Aorta (tissue), 5 donors: Measurements from ENCODE around the gene FNDC8. TPM values are rescaled to one million over a fixed set of nuclear protein-coding genes. Genes with fewer than 3 reads are reported as not detected.

Experiments used
- ATAC-seq: fragments of 200-7000 bp; cut with Tn5 transposase; one replicate; pipeline ENCODE4 v1.9.1; 2022; ENCODE audit warnings: moderate library complexity; ENCODE audit not compliant: low FRiP score
- DNase-seq, 2 donors: peaks; one replicate each; pipeline ENCODE4 v3.0.0-alpha.2; 2020
- H3K27ac ChIP-seq, 2 donors: one replicate each; pipeline ENCODE4 v1.5.1; 2013; ENCODE audit warnings: low read length in 2 of 2, mild to moderate bottlenecking in 2 of 2, moderate library complexity in 2 of 2, control low read depth in 1 of 2, inconsistent platforms in 1 of 2, low read depth in 1 of 2
- H3K27me3 ChIP-seq, 2 donors: one replicate each; pipeline ENCODE4 v1.6.1; 2013; ENCODE audit warnings: control low read depth in 1 of 2, low read length in 1 of 2, mild to moderate bottlenecking in 1 of 2, moderate library complexity in 1 of 2; ENCODE audit not compliant: insufficient read depth in 2 of 2, control insufficient read depth in 1 of 2
- H3K36me3 ChIP-seq, 2 donors: one replicate each; pipeline ENCODE4 v1.6.1; 2013; ENCODE audit warnings: control low read depth in 1 of 2, low read length in 1 of 2, mild to moderate bottlenecking in 1 of 2; ENCODE audit not compliant: insufficient read depth in 2 of 2, control insufficient read depth in 1 of 2
- H3K4me1 ChIP-seq, 2 donors: one replicate each; pipeline ENCODE4 v1.6.1; 2013; ENCODE audit warnings: low read length in 2 of 2, control low read depth in 1 of 2, mild to moderate bottlenecking in 1 of 2, moderate library complexity in 1 of 2; ENCODE audit not compliant: insufficient read depth in 2 of 2, control insufficient read depth in 1 of 2
- H3K4me3 ChIP-seq, 2 donors: one replicate each; pipeline ENCODE4 v1.5.1; 2013; ENCODE audit warnings: low read length in 2 of 2, control low read depth in 1 of 2, mild to moderate bottlenecking in 1 of 2
- H3K9me3 ChIP-seq: one replicate; pipeline ENCODE4 v1.6.1; 2013; ENCODE audit warnings: mild to moderate bottlenecking, low read length; ENCODE audit not compliant: control insufficient read depth
- WGBS, 2 donors: extraction: QIAGEN DNeasy Blood & Tissue Kit; methylation state at CpG; one replicate each; pipeline ENCODE4 v1.1.7; 2013; 5-methylcytosine and 5-hydroxymethylcytosine counted together
- intact Hi-C, 2 donors: fragments of 100-400 bp; cut with DNase I; formaldehyde crosslinking; loops; one replicate each; pipeline versions ENCODE4 v1.14.2 to v1.15.0; 2022
- polyA plus RNA-seq, 2 donors: library from polyadenylated mRNA; stranded (reverse); fragments of 200-250 nt; gene quantifications; one replicate each; pipeline ENCODE4 v1.2.3, GENCODE V29; 2013
- total RNA-seq, 2 donors: library from RNA; stranded (reverse); fragmentation: NEBNext Ultra II Directional; extraction: Animal tissue kit (Norgen Biotek cat#: 25700); gene quantifications; one replicate each; pipeline ENCODE4 v1.2.1, GENCODE V29; 2021
- donor health status: healthy with polysubstance abuse.
- donor health status: Bipolar disorder and iron deficiency.
- donor health status: DM: no; HTN: no; CAD: no.
- donor health status: DM: no; HTN: no; CAD: no.
- donor health status: DM: yes; HTN: yes; CAD: no.

The FNDC8 gene
- total and polyA plus RNA-seq, 4 donors, result not detected

DNA sequence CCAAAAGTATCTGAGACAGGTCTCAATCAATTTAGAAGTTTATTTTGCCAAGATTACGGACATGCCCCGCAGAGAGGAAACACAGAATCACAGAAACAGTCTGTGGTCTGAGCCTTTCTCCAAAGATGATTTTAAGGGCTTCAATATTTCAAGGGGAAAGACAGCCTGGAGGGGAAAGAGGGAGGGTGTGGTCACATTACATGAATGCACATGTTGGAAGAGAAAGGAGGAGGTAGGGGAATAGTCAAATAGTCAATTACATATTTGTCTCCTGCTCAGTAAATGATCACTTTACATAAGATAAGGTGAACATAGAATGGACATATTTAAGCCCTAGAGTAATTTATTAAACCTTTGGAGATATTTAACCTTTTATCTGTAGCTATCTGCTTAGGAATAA lies 38.5 kb downstream of the FNDC8 start:
- peaks cover 1% of the 10 kb centered on the region for H3K9me3 ChIP-seq
- no peaks in the 10 kb centered on the region for H3K36me3 ChIP-seq
- no peak for DNase-seq
- H3K4me3 ChIP-seq, result no peak overlapping the region
- intact Hi-C loops, result no loop called here
- H3K27me3 ChIP-seq, result no peaks in the 10 kb centered on the region
- no peak for ATAC-seq
- H3K4me1 ChIP-seq, result no peaks in the 10 kb centered on the region
- WGBS, 2 donors, result 80 to 82% methylated on average over 2 of the region's 2 CpGs
- H3K27ac ChIP-seq, result no peak overlapping the region

DNA sequence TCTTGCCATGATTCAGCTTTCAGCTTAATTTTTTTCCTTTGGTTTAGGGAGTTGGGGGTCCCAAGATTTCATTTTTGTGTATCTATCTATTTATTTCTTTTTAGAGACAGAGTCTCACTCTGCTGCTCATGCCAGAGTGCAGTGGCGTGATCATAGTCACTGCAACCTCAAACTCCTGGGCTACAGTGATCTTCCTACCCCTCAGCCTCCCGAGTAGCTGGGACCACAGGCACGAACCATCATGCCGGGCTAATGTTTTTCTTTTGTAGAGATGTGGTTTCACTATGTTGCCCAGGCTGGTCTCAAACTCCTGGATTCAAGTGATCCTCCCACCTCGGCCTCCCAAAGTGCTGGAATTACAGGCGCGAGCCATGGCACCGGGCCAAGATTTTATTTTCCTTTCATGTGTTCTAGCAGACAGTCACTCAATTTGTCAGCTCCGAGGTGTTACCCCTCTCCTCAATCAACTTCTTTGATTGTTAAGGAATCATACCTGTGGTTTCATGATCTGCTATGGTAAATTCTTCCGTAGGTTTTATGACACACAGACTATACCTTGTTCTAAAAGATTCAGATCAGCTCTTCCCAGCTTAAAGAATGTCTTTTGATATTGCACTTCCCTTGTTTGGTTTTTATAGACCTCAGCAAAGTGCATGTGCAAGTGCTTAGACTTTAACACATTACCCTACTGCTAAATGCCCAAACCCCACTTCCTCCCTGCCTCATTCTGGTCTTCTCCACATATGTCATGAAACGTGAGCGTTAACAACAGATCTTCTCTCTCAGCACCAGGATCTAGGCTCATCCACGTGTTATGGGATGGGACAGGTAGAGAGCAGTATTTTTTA lies 39.2 kb downstream of the FNDC8 start:
- H3K27me3 ChIP-seq, result no peaks in the 10 kb centered on the region
- WGBS, 2 donors, result 68 to 76% methylated on average over 13 of the region's 13 CpGs

DNA sequence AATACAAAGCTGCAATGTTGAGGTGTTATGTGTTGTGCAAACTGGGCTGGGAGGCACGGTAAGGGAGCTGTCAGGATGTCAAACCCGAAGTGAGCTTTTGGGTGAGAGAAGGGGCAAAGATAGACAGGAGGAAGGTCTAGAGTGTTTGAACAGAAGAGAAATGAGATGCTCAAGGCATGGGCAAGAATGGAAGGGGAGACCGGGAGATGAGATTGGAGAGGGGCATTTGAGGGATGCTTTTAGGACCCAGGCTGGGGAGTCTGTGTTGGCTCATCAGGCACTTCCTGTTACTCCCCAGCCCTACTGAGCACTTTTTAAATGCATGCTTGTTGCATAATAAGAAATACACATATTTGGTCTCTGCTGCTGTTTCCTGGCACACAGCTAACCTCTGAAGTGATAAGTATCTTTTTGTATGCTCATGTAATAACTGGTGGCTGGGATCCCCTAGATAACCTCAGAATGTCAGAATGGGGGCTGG lies 39.9 kb downstream of the FNDC8 start:
- peaks cover 1% of the 10 kb centered on the region for H3K9me3 ChIP-seq
- H3K4me3 ChIP-seq, result no peak overlapping the region
- ATAC-seq (no peak), DNase-seq (no peak)
- intact Hi-C loops, result no loop called here
- WGBS, 2 donors, result 66 to 73% methylated on average over 3 of the region's 3 CpGs
- no peaks in the 10 kb centered on the region for H3K4me1 ChIP-seq
- no peaks in the 10 kb centered on the region for H3K27me3 ChIP-seq
- no peak overlapping the region for H3K27ac ChIP-seq
- no peaks in the 10 kb centered on the region for H3K36me3 ChIP-seq

More for the DNA sequence above, 39.2 kb downstream of the FNDC8 start:
- no peak for ATAC-seq
- Histone ChIP-seq H3K9me3 (peaks cover 1% of the 10 kb centered on the region), H3K4me1 (no peaks in the 10 kb centered on the region), H3K4me3 (no peak overlapping the region), H3K27ac (no peak overlapping the region), H3K36me3 (no peaks in the 10 kb centered on the region)
- intact Hi-C loops, result no loop called here
- peak in 1 of 2 donors; percentile 15 for DNase-seq

DNA sequence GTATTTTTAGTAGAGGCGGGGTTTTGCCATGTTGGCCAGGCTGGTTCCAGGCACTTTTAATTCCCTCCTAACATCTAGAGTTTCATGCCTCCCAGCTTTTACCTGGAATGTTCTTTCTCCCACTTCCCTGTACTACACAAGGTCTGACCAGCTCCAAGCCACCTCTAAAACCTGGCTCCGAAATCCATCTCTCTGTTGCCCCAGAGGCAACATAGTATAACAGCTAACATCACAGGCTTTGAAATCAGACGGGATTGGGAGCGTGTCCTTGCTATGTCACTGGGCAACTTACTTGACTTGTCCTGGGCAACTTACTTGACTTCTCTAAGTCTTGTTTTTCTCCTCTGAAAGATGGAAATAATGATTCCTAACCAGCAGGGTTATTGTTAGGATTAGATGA lies 41.3 kb downstream of the FNDC8 start:
- WGBS, 2 donors, result 78 to 83% methylated on average over 4 of the region's 4 CpGs
- no peaks in the 10 kb centered on the region for H3K36me3 ChIP-seq

DNA sequence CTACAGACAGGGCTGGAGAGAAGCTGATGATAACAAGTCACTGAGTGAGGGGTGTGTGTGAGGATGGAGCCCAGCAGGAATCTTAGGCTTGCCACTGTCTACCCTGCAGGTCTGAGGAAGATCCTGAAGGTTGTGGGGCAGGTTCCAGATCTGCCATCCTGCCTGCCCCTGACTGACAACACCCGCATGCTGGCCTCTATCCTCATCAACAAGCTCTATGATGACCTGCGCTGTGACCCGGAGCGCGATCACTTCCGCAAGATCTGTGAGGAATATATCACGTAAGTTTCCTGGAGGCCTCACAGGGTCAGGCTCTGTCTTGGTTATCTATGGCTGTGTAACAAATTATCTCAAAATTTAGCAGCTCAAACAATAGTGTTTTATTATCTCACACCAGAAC lies 42.5 kb downstream of the FNDC8 start:
- Histone ChIP-seq H3K4me1 (no peaks in the 10 kb centered on the region), H3K36me3 (no peaks in the 10 kb centered on the region), H3K27ac (no peak overlapping the region), H3K9me3 (peaks cover 1% of the 10 kb centered on the region), H3K4me3 (no peak overlapping the region), H3K27me3 (no peaks in the 10 kb centered on the region)
- ATAC-seq (no peak), DNase-seq (peak in 1 of 2 donors; percentile 36)
- WGBS, 2 donors, result 93 to 96% methylated on average over 7 of the region's 7 CpGs
- intact Hi-C loops, result no loop called here

More for the DNA sequence above, 41.3 kb downstream of the FNDC8 start:
- Histone ChIP-seq H3K4me1 (no peaks in the 10 kb centered on the region), H3K27me3 (no peaks in the 10 kb centered on the region), H3K4me3 (no peak overlapping the region), H3K9me3 (peaks cover 1% of the 10 kb centered on the region), H3K27ac (no peak overlapping the region)
- intact Hi-C loops, result no loop called here
- DNase-seq (no peak), ATAC-seq (no peak)

DNA sequence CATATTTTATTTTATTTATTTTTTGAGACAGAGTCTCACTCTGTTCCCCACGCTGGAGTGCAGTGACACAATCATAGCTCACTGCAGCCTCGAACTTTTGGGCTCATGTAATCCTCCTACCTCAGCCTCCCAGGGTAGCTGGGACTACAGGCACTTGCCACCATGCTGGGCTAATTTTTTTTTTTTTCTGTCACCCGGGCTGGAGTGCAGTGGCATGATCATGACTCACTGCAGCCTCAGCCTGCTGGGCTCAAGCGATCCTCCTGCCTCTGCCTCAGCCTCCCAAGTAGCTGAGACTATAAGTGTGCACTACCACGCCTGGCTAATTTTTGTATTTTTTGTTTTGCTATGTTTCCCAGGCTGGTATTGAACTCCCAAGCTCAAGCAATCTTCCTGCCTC lies 43.3 kb downstream of the FNDC8 start:
- no peaks in the 10 kb centered on the region for H3K27me3 ChIP-seq
- H3K36me3 ChIP-seq, result no peaks in the 10 kb centered on the region
- 68 to 71% methylated on average over 5 of the region's 5 CpGs for WGBS, 2 donors
- intact Hi-C loops, result no loop called here
- no peak for ATAC-seq
- peaks cover 1% of the 10 kb centered on the region for H3K9me3 ChIP-seq
- no peaks in the 10 kb centered on the region for H3K4me1 ChIP-seq
- no peak overlapping the region for H3K4me3 ChIP-seq
- no peak overlapping the region for H3K27ac ChIP-seq
- DNase-seq, result peak in 1 of 2 donors; percentile 10

DNA sequence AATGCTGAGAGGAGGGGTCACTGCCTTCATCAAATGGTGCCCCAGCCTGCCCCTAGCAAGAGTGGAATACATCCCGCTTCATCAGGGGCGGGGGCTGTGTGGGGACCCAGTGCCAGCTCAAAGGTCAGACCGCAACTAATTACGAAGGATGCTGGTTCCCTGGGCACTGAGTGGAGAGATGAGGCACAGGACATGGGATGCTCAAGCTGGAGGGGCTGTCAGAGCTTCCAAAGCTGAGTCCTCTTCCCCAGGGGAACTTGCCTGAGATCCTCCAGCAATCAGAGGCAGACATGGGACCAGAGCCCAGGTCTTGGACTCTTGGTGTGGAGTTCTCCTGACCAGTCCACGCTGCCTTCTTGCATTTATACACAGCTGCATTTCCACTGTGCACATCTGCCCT lies 45.1 kb downstream of the FNDC8 start:
- intact Hi-C loops, result no loop called here
- H3K27me3 ChIP-seq, result no peaks in the 10 kb centered on the region
- WGBS, 2 donors, result 65 to 73% methylated on average over 5 of the region's 5 CpGs
- H3K27ac ChIP-seq, result no peak overlapping the region
- peaks cover 1% of the 10 kb centered on the region for H3K9me3 ChIP-seq
- DNase-seq (peak in 1 of 2 donors; percentile 55), ATAC-seq (no peak)
- no peaks in the 10 kb centered on the region for H3K36me3 ChIP-seq
- no peak overlapping the region for H3K4me3 ChIP-seq
- no peaks in the 10 kb centered on the region for H3K4me1 ChIP-seq

DNA sequence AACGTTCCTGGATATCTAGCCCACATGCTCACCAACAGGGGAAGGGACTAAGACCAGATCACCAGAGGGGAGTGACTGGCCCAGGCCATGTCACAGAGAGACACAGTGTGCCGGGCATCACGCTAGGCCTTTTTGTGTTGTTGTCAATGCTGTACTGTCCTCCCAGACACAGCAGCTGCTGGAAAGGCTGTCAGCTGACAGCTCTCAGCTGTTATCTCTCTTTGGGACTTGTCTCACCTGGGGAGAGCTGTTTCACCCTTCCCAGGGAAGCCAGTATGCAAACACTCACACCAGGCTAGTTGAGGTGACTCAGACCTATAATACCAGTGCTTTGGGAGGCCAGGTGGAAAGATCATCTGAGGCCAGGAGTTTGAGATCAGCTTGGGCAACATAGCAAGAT lies 45.6 kb downstream of the FNDC8 start:
- no peak for DNase-seq
- WGBS, 2 donors, result 49 to 55% methylated on average over 3 of the region's 3 CpGs
- Histone ChIP-seq H3K27ac (no peak overlapping the region), H3K36me3 (no peaks in the 10 kb centered on the region), H3K4me3 (no peak overlapping the region), H3K4me1 (no peaks in the 10 kb centered on the region), H3K9me3 (peaks cover 1% of the 10 kb centered on the region), H3K27me3 (no peaks in the 10 kb centered on the region)
- intact Hi-C loops, result no loop called here
- no peak for ATAC-seq

DNA sequence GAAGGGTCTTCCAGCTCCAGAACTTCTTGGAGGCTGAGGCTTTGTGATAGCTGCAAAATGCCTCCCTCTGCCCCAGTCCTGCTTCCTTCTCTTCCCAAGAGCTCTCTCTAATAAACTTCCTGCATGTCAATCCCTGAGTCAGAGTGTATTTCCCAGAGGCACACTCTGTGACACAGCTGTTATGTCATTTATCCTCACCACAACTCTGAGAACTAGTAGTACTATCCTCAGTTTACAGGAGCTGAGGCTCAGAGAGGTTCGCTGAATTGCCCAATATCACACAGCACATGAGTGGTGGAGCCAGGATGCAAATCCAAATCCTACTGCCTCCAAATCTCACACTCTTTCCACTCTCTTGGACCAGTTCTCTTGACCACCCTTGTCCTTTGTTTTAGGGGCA lies 46.3 kb downstream of the FNDC8 start:
- Histone ChIP-seq H3K27ac (no peak overlapping the region), H3K27me3 (no peaks in the 10 kb centered on the region), H3K4me1 (no peaks in the 10 kb centered on the region), H3K36me3 (no peaks in the 10 kb centered on the region), H3K9me3 (peaks cover 1% of the 10 kb centered on the region), H3K4me3 (no peak overlapping the region)
- intact Hi-C loops, result no loop called here
- 71 to 73% methylated on average over 1 of the region's 1 CpG for WGBS, 2 donors
- no peak for ATAC-seq
- DNase-seq, result no peak
